ENCODE results near the gene CENPM. TPM values are rescaled to one million over a fixed set of nuclear protein-coding genes. Genes with fewer than 3 reads are reported as not detected.

The CENPM gene
- total and polyA plus RNA-seq, 2 donors (not counting 3 experiments of a cell fraction or from before 2014, with no cell fraction given) = 34.5 to 37.4 TPM

- Histone ChIP-seq H3K9me1 (replicated peaks; ENCODE audit: control insufficient read depth, extremely low read depth, insufficient read depth, low read length) (no peaks in the 10 kb centered on the region), H3K36me3 (ENCODE audit: control insufficient read depth in 2 of 2, extremely low read depth in 1 of 2, insufficient read depth in 2 of 2, low read length in 2 of 2) (no peaks in the 10 kb centered on the region), H3K9ac (replicated peaks; ENCODE audit: extremely low read depth, insufficient read depth, low read length) (no peak overlapping the region), H3K4me3 (replicated peaks in 1 of 3; ENCODE audit: insufficient read depth in 1 of 3, low read depth in 1 of 3, low read length in 3 of 3) (no peak overlapping the region), H3K9me3 (replicated peaks; ENCODE audit: control insufficient read depth, insufficient read depth, low read length) (no peaks in the 10 kb centered on the region), H3K4me1 (ENCODE audit: control insufficient read depth, extremely low read depth, insufficient read depth, low read length) (peaks cover 4% of the 10 kb centered on the region), H3K27ac (ENCODE audit: insufficient read depth, low read depth, low read length) (no peak overlapping the region), H2AFZ (ENCODE audit: low read depth, low read length) (no peak overlapping the region), H4K20me1 (replicated peaks; ENCODE audit: control insufficient read depth, extremely low read depth, insufficient read depth, low read length) (no peaks in the 10 kb centered on the region), H3K4me2 (ENCODE audit: insufficient read depth, low read length) (no peak overlapping the region), H3K27me3 (ENCODE audit: control insufficient read depth in 2 of 2, insufficient read depth in 2 of 2, low read length in 2 of 2) (peaks cover 6 to 9% of the 10 kb centered on the region in 2 experiments), H3K79me2 (ENCODE audit: control insufficient read depth, insufficient read depth, low read length) (no peaks in the 10 kb centered on the region)
- intact Hi-C loops (cut with micrococcal nuclease) = no loop called here
- POLR2A ChIA-PET = no interaction called here
- CTCF ChIA-PET = interaction anchor here (1.1 to 1.7 kb wide), 2 partner anchors 142 to 473 kb away, joined by 3 to 8 read pairs; no protein-coding TSS in a partner anchor
- no peak for DNase-seq (ENCODE audit: low read depth, low spot score)
- dilution Hi-C loops (cut with MboI; ENCODE audit: extremely low pct_ligation_motif_present, low sequenced_read_pairs) = no loop called here
- TF ChIP-seq FOS (IDR thresholded peaks at IDR 0.05; ENCODE audit: borderline replicate concordance, insufficient read depth, low read length) = no peak
- TF ChIP-seq POLR2A (IDR thresholded peaks at IDR 0.05; ENCODE audit: low read depth, low read length) = no peak
- no peak for TF ChIP-seq POLR2AphosphoS5 (IDR thresholded peaks at IDR 0.05; ENCODE audit: insufficient read depth, low read depth, low read length)
- no peak for TF ChIP-seq MAX (IDR thresholded peaks at IDR 0.05; ENCODE audit: insufficient read depth, insufficient read length)
- no peak for TF ChIP-seq JUN (IDR thresholded peaks at IDR 0.05; ENCODE audit: borderline replicate concordance, insufficient read depth, insufficient read length, low read depth)
- TF ChIP-seq CTCF (IDR thresholded peaks at IDR 0.05; ENCODE audit: extremely low read depth in 1 of 2, insufficient read depth in 1 of 2, low read depth in 1 of 2, low read length in 2 of 2) = no peak
- no peak for TF ChIP-seq GATA2 (IDR thresholded peaks at IDR 0.05; ENCODE audit: insufficient read depth, insufficient read length, low read depth, low read length)
- no peak for TF ChIP-seq MYC (IDR thresholded peaks at IDR 0.05; ENCODE audit: low read depth, low read length)
- no peak for TF ChIP-seq EZH2 (IDR thresholded peaks at IDR 0.05; ENCODE audit: borderline replicate concordance, low read depth, low read length, severe bottlenecking)
- no TSS peak for BruUV-seq (replicated peaks)
- no peak for FAIRE-seq
Observed at GRCh38 chr22:41970601-41971000, 23.6 kb upstream of the CENPM start.
